Gastrocnemius medialis (tissue), 4 donors: Measurements from ENCODE around the gene GRIK3. TPM values are rescaled to one million over a fixed set of nuclear protein-coding genes. Genes with fewer than 3 reads are reported as not detected.

Source experiments
- ATAC-seq, 2 donors: fragments of 150-250 bp; one replicate each; pipeline ENCODE4 v1.9.1; 2016
- DNase-seq, 2 donors: peaks; one replicate each; pipeline ENCODE4 v3.0.0-alpha.2; 2019
- H3K27ac ChIP-seq, 4 donors: fragments of 200-600 bp; sonication (generic); 1 replicate in 1 of 4; 2 replicates in 3 of 4; pipeline ENCODE4 v1.5.1; 2016 to 2018; ENCODE audit warnings: mild to moderate bottlenecking in 2 of 4, moderate library complexity in 1 of 4
- H3K27me3 ChIP-seq, 3 donors: fragments of 200-600 bp; sonication (generic) in 2 of 3; 1 replicate in 1 of 3; 2 replicates in 2 of 3; pipeline versions ENCODE4 v1.5.1 to v1.6.0; 2016 to 2019; ENCODE audit warnings: mild to moderate bottlenecking in 1 of 3, moderate library complexity in 1 of 3
- H3K36me3 ChIP-seq, 2 donors: fragments of 200-600 bp; sonication (generic) in 1 of 2; one replicate each; pipeline ENCODE4 v1.5.1; 2017 to 2018
- H3K4me1 ChIP-seq, 2 donors: fragments of 200-600 bp; sonication (generic) in 1 of 2; one replicate each; pipeline ENCODE4 v1.5.1; 2016 to 2017; ENCODE audit warnings: mild to moderate bottlenecking in 2 of 2
- H3K4me3 ChIP-seq, 4 donors: fragments of 200-600 bp; sonication (generic) in 3 of 4; 1 replicate in 1 of 4; 2 replicates in 3 of 4; pipeline ENCODE4 v1.5.1; 2016 to 2019; ENCODE audit warnings: mild to moderate bottlenecking in 2 of 4
- H3K9me3 ChIP-seq, 3 donors: fragments of 200-600 bp; sonication (generic) in 2 of 3; 1 replicate in 1 of 3; 2 replicates in 2 of 3; pipeline ENCODE4 v1.5.1; 2016 to 2019
- POLR2A ChIP-seq, 2 donors: fragments of 450-650 bp; IDR thresholded peaks; one replicate each; pipeline ENCODE4 v1.6.1; 2017; ENCODE audit warnings: antibody characterized with exemption in 2 of 2, mild to moderate bottlenecking in 2 of 2, moderate library complexity in 2 of 2
- in situ Hi-C, 4 donors: fragments of 200-750 bp; cut with MboI; loops; one replicate each; pipeline versions ENCODE4 v1.15.0 to v1.8.0; 2017; ENCODE audit warnings: low sequenced_read_pairs in 4 of 4
- intact Hi-C: fragments of 100-400 bp; cut with DNase I; formaldehyde crosslinking; loops from one replicate; pipeline ENCODE4 v1.15.1; 2023; ENCODE audit warnings: low total_unique reads
- total RNA-seq, 4 donors: library from RNA; depleted of rRNA; stranded (reverse); fragments of >200 nt; gene quantifications; one replicate each; pipeline versions ENCODE4 v1.1.0 to v1.2.3, GENCODE V29; 2016
- TF ChIP-seq, protein P1 (sequence below), 5 experiments: fragments of 450-650 bp in 3 of 5; fragments of 200-600 bp in 2 of 5; sonication (generic) in 2 of 5; IDR thresholded peaks in 4 of 5; conservative IDR thresholded peaks in 1 of 5; 1 replicate in 4 of 5; 2 replicates in 1 of 5; pipeline ENCODE4 v1.5.1; 2016 to 2019; ENCODE audit warnings: antibody characterized with exemption in 5 of 5, mild to moderate bottlenecking in 3 of 5, moderate library complexity in 3 of 5

The GRIK3 gene
- total RNA-seq, 4 donors from 2014 or later = 0.13 to 0.22 (median 0.13) TPM; not detected in 1

DNA sequence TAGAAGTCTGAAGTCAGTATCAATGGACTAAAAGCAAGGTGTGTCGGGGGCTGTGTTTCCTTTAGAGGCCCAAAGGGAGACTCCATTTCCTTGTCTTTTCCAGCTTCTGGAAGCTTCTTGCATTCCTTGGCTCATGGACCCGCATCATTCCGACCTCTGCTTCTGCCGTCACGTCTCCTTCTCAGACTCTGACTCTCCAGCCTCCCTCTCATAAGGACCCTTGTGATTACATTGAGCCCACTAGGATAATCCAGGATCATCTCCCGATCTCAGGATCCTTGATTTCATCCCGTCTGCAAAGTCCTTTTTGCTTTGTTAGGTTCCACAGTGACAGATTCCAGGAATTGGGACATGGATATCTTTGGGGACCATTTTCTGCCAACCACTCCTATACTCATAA lies 285.8 kb downstream of the GRIK3 start:
- ATAC-seq (no peak), DNase-seq (no peak)
- intact Hi-C loops (no loop called here), in situ Hi-C loops (no loop called here)
- H3K27me3 ChIP-seq = peaks cover 0 to 13% (median 0%) of the 10 kb centered on the region in 3 donors
- H3K4me3 ChIP-seq = no peak overlapping the region
- no peak overlapping the region for H3K27ac ChIP-seq
- no peaks in the 10 kb centered on the region for H3K36me3 ChIP-seq
- TF ChIP-seq, protein P1, sequence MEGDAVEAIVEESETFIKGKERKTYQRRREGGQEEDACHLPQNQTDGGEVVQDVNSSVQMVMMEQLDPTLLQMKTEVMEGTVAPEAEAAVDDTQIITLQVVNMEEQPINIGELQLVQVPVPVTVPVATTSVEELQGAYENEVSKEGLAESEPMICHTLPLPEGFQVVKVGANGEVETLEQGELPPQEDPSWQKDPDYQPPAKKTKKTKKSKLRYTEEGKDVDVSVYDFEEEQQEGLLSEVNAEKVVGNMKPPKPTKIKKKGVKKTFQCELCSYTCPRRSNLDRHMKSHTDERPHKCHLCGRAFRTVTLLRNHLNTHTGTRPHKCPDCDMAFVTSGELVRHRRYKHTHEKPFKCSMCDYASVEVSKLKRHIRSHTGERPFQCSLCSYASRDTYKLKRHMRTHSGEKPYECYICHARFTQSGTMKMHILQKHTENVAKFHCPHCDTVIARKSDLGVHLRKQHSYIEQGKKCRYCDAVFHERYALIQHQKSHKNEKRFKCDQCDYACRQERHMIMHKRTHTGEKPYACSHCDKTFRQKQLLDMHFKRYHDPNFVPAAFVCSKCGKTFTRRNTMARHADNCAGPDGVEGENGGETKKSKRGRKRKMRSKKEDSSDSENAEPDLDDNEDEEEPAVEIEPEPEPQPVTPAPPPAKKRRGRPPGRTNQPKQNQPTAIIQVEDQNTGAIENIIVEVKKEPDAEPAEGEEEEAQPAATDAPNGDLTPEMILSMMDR (IDR thresholded peaks at IDR 0.05 in 4 of 5, conservative IDR thresholded peaks at IDR 0.05 in 1 of 5) = no peak
- TF ChIP-seq POLR2A (IDR thresholded peaks at IDR 0.05) = no peak
- H3K4me1 ChIP-seq = no peaks in the 10 kb centered on the region
- no peaks in the 10 kb centered on the region for H3K9me3 ChIP-seq
